HepG2 (cell line): ENCODE results near the gene DNAJC19. TPM values are rescaled to one million over a fixed set of nuclear protein-coding genes. Genes with fewer than 3 reads are reported as not detected.
A peak's percentile ranks its signal among the peaks of the same experiment; 100 is the strongest.

Experiments
- DNMT1 ChIP-seq: sonication (generic); formaldehyde crosslinking; IDR thresholded peaks from 2 replicates; pipeline ENCODE4 v1.5.1; 2020; ENCODE audit warnings: mild to moderate bottlenecking, missing genetic modification reagents
- FLYWCH1 ChIP-seq: sonication (generic); formaldehyde crosslinking; IDR thresholded peaks from 2 replicates; pipeline ENCODE4 v1.8.1; 2023; ENCODE audit warnings: mild to moderate bottlenecking, missing genetic modification reagents
- FOXK1 ChIP-seq: sonication (generic); formaldehyde crosslinking; IDR thresholded peaks from 2 replicates; pipeline ENCODE4 v1.4.0; 2020; ENCODE audit warnings: low read depth, missing genetic modification reagents, borderline replicate concordance
- KLF6 ChIP-seq: IDR thresholded peaks from 2 replicates; pipeline ENCODE4 v1.8.0; 2016; ENCODE audit warnings: missing biosample characterization, missing genetic modification reagents
- PHF20 ChIP-seq: sonication (generic); formaldehyde crosslinking; IDR thresholded peaks from 2 replicates; pipeline ENCODE4 v1.5.0; 2020; ENCODE audit warnings: mild to moderate bottlenecking, missing genetic modification reagents
- POGZ ChIP-seq: sonication (generic); formaldehyde crosslinking; IDR thresholded peaks from 2 replicates; pipeline ENCODE4 v1.4.0; 2020; ENCODE audit warnings: mild to moderate bottlenecking, missing genetic modification reagents
- SMARCC2 ChIP-seq: fragments of 450-650 bp; IDR thresholded peaks from 2 replicates; pipeline ENCODE4 v1.6.1; 2017; ENCODE audit warnings: antibody characterized with exemption, mild to moderate bottlenecking
- SOX5 ChIP-seq: IDR thresholded peaks from 2 replicates; pipeline ENCODE4 v1.6.1; 2016; ENCODE audit warnings: borderline replicate concordance
- ZNF530 ChIP-seq: sonication (generic); formaldehyde crosslinking; IDR thresholded peaks from 2 replicates; pipeline ENCODE4 v1.5.0; 2020; ENCODE audit warnings: low read depth, mild to moderate bottlenecking, missing genetic modification reagents
- polyA plus RNA-seq, 8 experiments: library from polyadenylated mRNA; depleted of rRNA in 3 of 8; stranded (reverse) in 7 of 8; unstranded in 1 of 8; fragments of >200 nt; fragmentation: Illumina TruSeq in 4 of 8; extraction: Trizol in 4 of 8; gene quantifications; 2 replicates each; pipeline versions ENCODE4 v1.2.1 to v1.2.3, GENCODE V29; 2011 to 2016; ENCODE audit warnings: low read depth in 4 of 8, missing spikeins in 1 of 8, mixed read lengths in 1 of 8; ENCODE audit not compliant: insufficient read depth in 1 of 8
- total RNA-seq, 5 experiments: library from RNA; depleted of rRNA; stranded (reverse); fragments of >200 nt; fragmentation: Illumina TruSeq; extraction: Trizol; gene quantifications; 2 replicates each; pipeline ENCODE4 v1.2.3, GENCODE V29; 2016; ENCODE audit warnings: low read depth in 1 of 5
- TF ChIP-seq, protein P1 (sequence below): IDR thresholded peaks from 2 replicates; pipeline ENCODE4 v1.6.1; 2016; ENCODE audit warnings: missing compliant biosample characterization, missing genetic modification reagents, borderline replicate concordance
- TF ChIP-seq, protein P2 (sequence below): sonication (generic); formaldehyde crosslinking; IDR thresholded peaks from 2 replicates; pipeline ENCODE4 v1.5.1; 2020; ENCODE audit warnings: missing genetic modification reagents, mild to moderate bottlenecking, borderline replicate concordance
- TF ChIP-seq, protein P3 (sequence below): sonication (generic); formaldehyde crosslinking; IDR thresholded peaks from 2 replicates; pipeline ENCODE4 v1.8.1; 2022; ENCODE audit warnings: mild to moderate bottlenecking, missing genetic modification reagents
- TF ChIP-seq, protein P4 (sequence below): sonication (generic); formaldehyde crosslinking; IDR thresholded peaks from 2 replicates; pipeline ENCODE4 v1.8.0; 2022; ENCODE audit warnings: mild to moderate bottlenecking, missing genetic modification reagents, moderate library complexity
- TF ChIP-seq, protein P5 (sequence below): sonication (generic); formaldehyde crosslinking; IDR thresholded peaks from 2 replicates; pipeline ENCODE4 v1.8.0; 2022; ENCODE audit warnings: missing genetic modification reagents, mild to moderate bottlenecking, borderline replicate concordance
- TF ChIP-seq, protein P6 (sequence below): sonication (generic); formaldehyde crosslinking; IDR thresholded peaks from 2 replicates; pipeline ENCODE4; 2020; ENCODE audit warnings: missing genetic modification reagents, mild to moderate bottlenecking, borderline replicate concordance
- TF ChIP-seq, protein P7 (sequence below): fragments of 450-650 bp; IDR thresholded peaks from 2 replicates; pipeline ENCODE4 v1.6.1; 2017
- TF ChIP-seq, protein P8 (sequence below): sonication (generic); formaldehyde crosslinking; IDR thresholded peaks from 2 replicates; pipeline ENCODE4 v1.5.0; 2020; ENCODE audit warnings: missing genetic modification reagents

The DNAJC19 gene
- total and polyA plus RNA-seq, 2 of the 13 experiments (the other 11 are each of a cell fraction or from before 2014, with no cell fraction given), result 51.1 to 75.8 TPM

DNA sequence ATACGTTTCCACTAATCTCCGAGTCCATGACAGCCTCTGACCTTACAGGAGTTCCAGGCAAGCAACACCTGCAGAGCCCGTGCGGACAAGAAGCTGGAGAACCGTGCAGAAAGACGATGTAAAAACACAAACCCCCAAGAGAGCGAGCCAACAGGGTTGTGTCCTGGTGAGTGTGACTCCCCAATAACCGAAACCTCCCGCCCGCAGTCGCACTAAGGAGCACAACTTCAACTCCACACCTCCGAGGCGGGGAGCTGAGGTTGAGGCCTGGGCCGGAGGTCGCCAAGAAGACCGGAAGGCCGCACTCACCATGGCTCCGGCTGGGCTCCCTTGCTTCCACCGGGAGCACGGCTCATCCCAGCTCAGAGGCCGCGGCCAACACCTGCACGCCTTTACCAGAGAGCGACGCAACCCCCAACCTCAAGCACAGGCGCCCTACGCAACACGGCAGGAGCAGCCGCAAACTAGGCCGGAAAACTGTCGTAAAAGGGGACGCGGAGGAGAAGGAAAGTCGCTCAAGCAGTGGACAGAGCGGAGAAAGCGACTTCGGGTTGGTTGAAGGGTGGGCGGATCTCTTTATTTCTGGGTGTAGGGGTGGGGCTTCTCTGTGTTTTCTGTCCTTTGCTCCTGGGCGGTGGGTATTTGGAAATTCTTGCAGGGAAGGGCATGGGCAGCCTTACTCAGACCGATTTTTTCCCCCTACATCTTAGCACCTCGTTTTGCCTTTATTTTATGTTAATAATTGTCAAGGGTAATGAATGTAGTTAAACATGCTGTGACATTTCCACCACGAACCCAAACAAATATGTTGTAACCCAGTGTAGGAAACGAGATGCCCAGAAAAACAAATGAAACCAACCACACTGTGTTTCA lies at the start of gene DNAJC19 (continued):
- TF ChIP-seq, protein P1, sequence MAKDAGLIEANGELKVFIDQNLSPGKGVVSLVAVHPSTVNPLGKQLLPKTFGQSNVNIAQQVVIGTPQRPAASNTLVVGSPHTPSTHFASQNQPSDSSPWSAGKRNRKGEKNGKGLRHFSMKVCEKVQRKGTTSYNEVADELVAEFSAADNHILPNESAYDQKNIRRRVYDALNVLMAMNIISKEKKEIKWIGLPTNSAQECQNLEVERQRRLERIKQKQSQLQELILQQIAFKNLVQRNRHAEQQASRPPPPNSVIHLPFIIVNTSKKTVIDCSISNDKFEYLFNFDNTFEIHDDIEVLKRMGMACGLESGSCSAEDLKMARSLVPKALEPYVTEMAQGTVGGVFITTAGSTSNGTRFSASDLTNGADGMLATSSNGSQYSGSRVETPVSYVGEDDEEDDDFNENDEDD (CRISPR knock-in tag), result peak; percentile 79
- TF ChIP-seq PHF20 (CRISPR knock-in tag) (peak; percentile 95), FLYWCH1 (CRISPR knock-in tag) (no peak), ZNF530 (CRISPR knock-in tag) (no peak), POGZ (CRISPR knock-in tag) (peak; percentile 96), KLF6 (CRISPR knock-in tag) (0 out of 2 replicates have a peak, but pooled peaks have one; percentile 55), DNMT1 (no peak; the same call in 1 of the 2 replicates), SMARCC2 (no peak), SOX5 (CRISPR knock-in tag) (peak; percentile 31; the same call in 1 of the 2 replicates), FOXK1 (CRISPR knock-in tag) (peak; percentile 92)
- TF ChIP-seq, protein P2, sequence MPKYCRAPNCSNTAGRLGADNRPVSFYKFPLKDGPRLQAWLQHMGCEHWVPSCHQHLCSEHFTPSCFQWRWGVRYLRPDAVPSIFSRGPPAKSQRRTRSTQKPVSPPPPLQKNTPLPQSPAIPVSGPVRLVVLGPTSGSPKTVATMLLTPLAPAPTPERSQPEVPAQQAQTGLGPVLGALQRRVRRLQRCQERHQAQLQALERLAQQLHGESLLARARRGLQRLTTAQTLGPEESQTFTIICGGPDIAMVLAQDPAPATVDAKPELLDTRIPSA (CRISPR knock-in tag), result no peak
- TF ChIP-seq, protein P3, sequence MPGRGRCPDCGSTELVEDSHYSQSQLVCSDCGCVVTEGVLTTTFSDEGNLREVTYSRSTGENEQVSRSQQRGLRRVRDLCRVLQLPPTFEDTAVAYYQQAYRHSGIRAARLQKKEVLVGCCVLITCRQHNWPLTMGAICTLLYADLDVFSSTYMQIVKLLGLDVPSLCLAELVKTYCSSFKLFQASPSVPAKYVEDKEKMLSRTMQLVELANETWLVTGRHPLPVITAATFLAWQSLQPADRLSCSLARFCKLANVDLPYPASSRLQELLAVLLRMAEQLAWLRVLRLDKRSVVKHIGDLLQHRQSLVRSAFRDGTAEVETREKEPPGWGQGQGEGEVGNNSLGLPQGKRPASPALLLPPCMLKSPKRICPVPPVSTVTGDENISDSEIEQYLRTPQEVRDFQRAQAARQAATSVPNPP (CRISPR knock-in tag), result peak; percentile 78; the same call in 1 of the 2 replicates
- TF ChIP-seq, protein P4, sequence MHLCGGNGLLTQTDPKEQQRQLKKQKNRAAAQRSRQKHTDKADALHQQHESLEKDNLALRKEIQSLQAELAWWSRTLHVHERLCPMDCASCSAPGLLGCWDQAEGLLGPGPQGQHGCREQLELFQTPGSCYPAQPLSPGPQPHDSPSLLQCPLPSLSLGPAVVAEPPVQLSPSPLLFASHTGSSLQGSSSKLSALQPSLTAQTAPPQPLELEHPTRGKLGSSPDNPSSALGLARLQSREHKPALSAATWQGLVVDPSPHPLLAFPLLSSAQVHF, result no peak
- TF ChIP-seq, protein P5, sequence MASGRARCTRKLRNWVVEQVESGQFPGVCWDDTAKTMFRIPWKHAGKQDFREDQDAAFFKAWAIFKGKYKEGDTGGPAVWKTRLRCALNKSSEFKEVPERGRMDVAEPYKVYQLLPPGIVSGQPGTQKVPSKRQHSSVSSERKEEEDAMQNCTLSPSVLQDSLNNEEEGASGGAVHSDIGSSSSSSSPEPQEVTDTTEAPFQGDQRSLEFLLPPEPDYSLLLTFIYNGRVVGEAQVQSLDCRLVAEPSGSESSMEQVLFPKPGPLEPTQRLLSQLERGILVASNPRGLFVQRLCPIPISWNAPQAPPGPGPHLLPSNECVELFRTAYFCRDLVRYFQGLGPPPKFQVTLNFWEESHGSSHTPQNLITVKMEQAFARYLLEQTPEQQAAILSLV, result peak; percentile 90; the same call in 1 of the 2 replicates
- TF ChIP-seq, protein P6, sequence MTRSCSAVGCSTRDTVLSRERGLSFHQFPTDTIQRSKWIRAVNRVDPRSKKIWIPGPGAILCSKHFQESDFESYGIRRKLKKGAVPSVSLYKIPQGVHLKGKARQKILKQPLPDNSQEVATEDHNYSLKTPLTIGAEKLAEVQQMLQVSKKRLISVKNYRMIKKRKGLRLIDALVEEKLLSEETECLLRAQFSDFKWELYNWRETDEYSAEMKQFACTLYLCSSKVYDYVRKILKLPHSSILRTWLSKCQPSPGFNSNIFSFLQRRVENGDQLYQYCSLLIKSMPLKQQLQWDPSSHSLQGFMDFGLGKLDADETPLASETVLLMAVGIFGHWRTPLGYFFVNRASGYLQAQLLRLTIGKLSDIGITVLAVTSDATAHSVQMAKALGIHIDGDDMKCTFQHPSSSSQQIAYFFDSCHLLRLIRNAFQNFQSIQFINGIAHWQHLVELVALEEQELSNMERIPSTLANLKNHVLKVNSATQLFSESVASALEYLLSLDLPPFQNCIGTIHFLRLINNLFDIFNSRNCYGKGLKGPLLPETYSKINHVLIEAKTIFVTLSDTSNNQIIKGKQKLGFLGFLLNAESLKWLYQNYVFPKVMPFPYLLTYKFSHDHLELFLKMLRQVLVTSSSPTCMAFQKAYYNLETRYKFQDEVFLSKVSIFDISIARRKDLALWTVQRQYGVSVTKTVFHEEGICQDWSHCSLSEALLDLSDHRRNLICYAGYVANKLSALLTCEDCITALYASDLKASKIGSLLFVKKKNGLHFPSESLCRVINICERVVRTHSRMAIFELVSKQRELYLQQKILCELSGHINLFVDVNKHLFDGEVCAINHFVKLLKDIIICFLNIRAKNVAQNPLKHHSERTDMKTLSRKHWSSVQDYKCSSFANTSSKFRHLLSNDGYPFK (CRISPR knock-in tag), result peak; percentile 82; the same call in 1 of the 2 replicates
- TF ChIP-seq, protein P7, sequence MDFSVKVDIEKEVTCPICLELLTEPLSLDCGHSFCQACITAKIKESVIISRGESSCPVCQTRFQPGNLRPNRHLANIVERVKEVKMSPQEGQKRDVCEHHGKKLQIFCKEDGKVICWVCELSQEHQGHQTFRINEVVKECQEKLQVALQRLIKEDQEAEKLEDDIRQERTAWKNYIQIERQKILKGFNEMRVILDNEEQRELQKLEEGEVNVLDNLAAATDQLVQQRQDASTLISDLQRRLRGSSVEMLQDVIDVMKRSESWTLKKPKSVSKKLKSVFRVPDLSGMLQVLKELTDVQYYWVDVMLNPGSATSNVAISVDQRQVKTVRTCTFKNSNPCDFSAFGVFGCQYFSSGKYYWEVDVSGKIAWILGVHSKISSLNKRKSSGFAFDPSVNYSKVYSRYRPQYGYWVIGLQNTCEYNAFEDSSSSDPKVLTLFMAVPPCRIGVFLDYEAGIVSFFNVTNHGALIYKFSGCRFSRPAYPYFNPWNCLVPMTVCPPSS, result no peak
- TF ChIP-seq, protein P8, sequence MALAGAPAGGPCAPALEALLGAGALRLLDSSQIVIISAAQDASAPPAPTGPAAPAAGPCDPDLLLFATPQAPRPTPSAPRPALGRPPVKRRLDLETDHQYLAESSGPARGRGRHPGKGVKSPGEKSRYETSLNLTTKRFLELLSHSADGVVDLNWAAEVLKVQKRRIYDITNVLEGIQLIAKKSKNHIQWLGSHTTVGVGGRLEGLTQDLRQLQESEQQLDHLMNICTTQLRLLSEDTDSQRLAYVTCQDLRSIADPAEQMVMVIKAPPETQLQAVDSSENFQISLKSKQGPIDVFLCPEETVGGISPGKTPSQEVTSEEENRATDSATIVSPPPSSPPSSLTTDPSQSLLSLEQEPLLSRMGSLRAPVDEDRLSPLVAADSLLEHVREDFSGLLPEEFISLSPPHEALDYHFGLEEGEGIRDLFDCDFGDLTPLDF (CRISPR knock-in tag), result peak; percentile 29; the same call in 1 of the 2 replicates
